Esophagus squamous epithelium (tissue), 4 donors: ENCODE results near the gene NRXN3.

Source experiments
- CTCF ChIP-seq, 6 experiments: fragments of 450-650 bp in 4 of 6; fragments of 200-600 bp in 2 of 6; sonication (generic) in 2 of 6; IDR thresholded peaks; one replicate each; pipeline ENCODE4 v1.5.1; 2016 to 2019; ENCODE audit warnings: antibody characterized with exemption in 6 of 6, mild to moderate bottlenecking in 4 of 6, moderate library complexity in 4 of 6
- POLR2A ChIP-seq, 4 donors: fragments of 450-650 bp; IDR thresholded peaks; one replicate each; pipeline ENCODE4 v1.6.1; 2017; ENCODE audit warnings: antibody characterized with exemption in 4 of 4, mild to moderate bottlenecking in 4 of 4, moderate library complexity in 3 of 4

GRCh38 chr14:79437951-79438350 lies 1267.8 kb downstream of the NRXN3 start:
- TF ChIP-seq CTCF (IDR thresholded peaks at IDR 0.05) (no peak), POLR2A (IDR thresholded peaks at IDR 0.05) (no peak)
